Neural progenitor cell (in vitro differentiated cells): Measurements from ENCODE around the gene TEPSIN. TPM values are rescaled to one million over a fixed set of nuclear protein-coding genes. Genes with fewer than 3 reads are reported as not detected.

Source experiments
- DNase-seq: peaks from one replicate; pipeline ENCODE4 v3.0.0-alpha.2; 2016; ENCODE audit warnings: low spot score
- H2AFZ ChIP-seq: fragments of 200-600 bp; sonication (generic); replicated peaks from 2 replicates; pipeline ENCODE4 v1.6.1; 2016; ENCODE audit warnings: antibody characterized with exemption
- H3F3A ChIP-seq: fragments of 200-600 bp; sonication (generic); 2 replicates; pipeline ENCODE4 v1.6.1; 2016; ENCODE audit warnings: antibody characterized with exemption, low read depth
- H3K27ac ChIP-seq: fragments of 200-600 bp; sonication (generic); 2 replicates; pipeline ENCODE4 v1.5.1; 2016; ENCODE audit warnings: mild to moderate bottlenecking
- H3K27me3 ChIP-seq: fragments of 200-600 bp; sonication (generic); 2 replicates; pipeline ENCODE4 v1.6.1; 2016; ENCODE audit warnings: mild to moderate bottlenecking, moderate library complexity
- H3K36me3 ChIP-seq: fragments of 200-600 bp; sonication (generic); 2 replicates; pipeline ENCODE4 v1.5.1; 2016
- H3K4me1 ChIP-seq: fragments of 200-600 bp; sonication (generic); 2 replicates; pipeline ENCODE4 v1.6.1; 2016; ENCODE audit warnings: mixed run types
- H3K4me2 ChIP-seq: fragments of 200-600 bp; sonication (generic); 2 replicates; pipeline ENCODE4 v1.6.1; 2016
- H3K4me3 ChIP-seq: fragments of 200-600 bp; sonication (generic); 2 replicates; pipeline ENCODE4 v1.5.1; 2016
- H3K79me2 ChIP-seq: fragments of 200-600 bp; sonication (generic); 2 replicates; pipeline ENCODE4 v1.6.1; 2016; ENCODE audit warnings: low read depth
- H3K9ac ChIP-seq: fragments of 200-600 bp; sonication (generic); 2 replicates; pipeline ENCODE4 v1.6.1; 2016
- H3K9me3 ChIP-seq: fragments of 200-600 bp; sonication (generic); 2 replicates; pipeline ENCODE4 v1.5.1; 2016; ENCODE audit warnings: low read depth
- H4K20me1 ChIP-seq: fragments of 200-600 bp; sonication (generic); 2 replicates; pipeline ENCODE4 v1.6.1; 2016; ENCODE audit warnings: low read depth
- H3K27ac Mint-ChIP-seq: 3 replicates; pipeline ENCODE4 v1.8.0; 2021; ENCODE audit warnings: mixed read lengths
- H3K27me3 Mint-ChIP-seq: 2 replicates; pipeline ENCODE4 v1.8.0; 2022; ENCODE audit warnings: low read depth, mild to moderate bottlenecking, inconsistent platforms, moderate library complexity, mixed read lengths; ENCODE audit not compliant: insufficient read depth
- H3K36me3 Mint-ChIP-seq: 3 replicates; pipeline ENCODE4 v1.8.0; 2021; ENCODE audit warnings: mixed read lengths
- H3K4me1 Mint-ChIP-seq: 3 replicates; pipeline ENCODE4 v1.8.0; 2021; ENCODE audit warnings: mixed read lengths
- H3K4me3 Mint-ChIP-seq: 3 replicates; pipeline ENCODE4 v1.8.0; 2021; ENCODE audit warnings: mild to moderate bottlenecking, moderate library complexity, mixed read lengths
- H3K9me3 Mint-ChIP-seq: 3 replicates; pipeline ENCODE4 v1.8.0; 2020; ENCODE audit warnings: mixed read lengths
- CTCF ChIP-seq: fragments of 200-600 bp; sonication (generic); IDR thresholded peaks from 2 replicates; pipeline ENCODE4 v1.5.1; 2017; ENCODE audit warnings: antibody characterized with exemption, mild to moderate bottlenecking
- EZH2 ChIP-seq: fragments of 200-600 bp; sonication (generic); IDR thresholded peaks from 2 replicates; pipeline ENCODE4 v1.6.1; 2017; ENCODE audit warnings: antibody characterized with exemption, mild to moderate bottlenecking, moderate library complexity
- EZH2phosphoT487 ChIP-seq: fragments of 200-600 bp; sonication (generic); IDR thresholded peaks from 2 replicates; pipeline ENCODE4 v1.6.1; 2017; ENCODE audit warnings: antibody characterized with exemption
- total RNA-seq: library from RNA; depleted of rRNA; stranded (reverse); fragments of >200 nt; gene quantifications from 2 replicates; pipeline ENCODE4 v1.2.3, GENCODE V29; 2015; ENCODE audit warnings: low replicate concordance

Gene TEPSIN
- total RNA-seq, 1 donor from 2014 or later = 20.6 TPM

GRCh38 chr17:81182596-81182995, 56.3 kb downstream of the TEPSIN start:
- no peak overlapping the region for H3K9ac ChIP-seq
- no peak overlapping the region for H3K27ac ChIP-seq
- H3K27ac Mint-ChIP-seq = no peak overlapping the region
- H3K36me3 Mint-ChIP-seq = no peaks in the 10 kb centered on the region
- peaks cover 8% of the 10 kb centered on the region for H3K4me1 ChIP-seq
- no peaks in the 10 kb centered on the region for H3K9me3 ChIP-seq
- no peaks in the 10 kb centered on the region for H4K20me1 ChIP-seq
- no peak overlapping the region for H3K4me2 ChIP-seq
- H3K36me3 ChIP-seq = no peaks in the 10 kb centered on the region
- H3K79me2 ChIP-seq = no peaks in the 10 kb centered on the region
- no peak overlapping the region for H2AFZ ChIP-seq
- no peak for DNase-seq
- H3K4me3 Mint-ChIP-seq = no peak overlapping the region
- no peak overlapping the region for H3K4me3 ChIP-seq
- TF ChIP-seq EZH2phosphoT487 (no peak), CTCF (no peak), EZH2 (no peak)
- H3K27me3 ChIP-seq = no peaks in the 10 kb centered on the region
- no peaks in the 10 kb centered on the region for H3K4me1 Mint-ChIP-seq
- no peaks in the 10 kb centered on the region for H3K9me3 Mint-ChIP-seq
- peaks cover 7% of the 10 kb centered on the region for H3K27me3 Mint-ChIP-seq
- H3F3A ChIP-seq = peaks cover 5% of the 10 kb centered on the region

- no peaks in the 10 kb centered on the region for H3K36me3 ChIP-seq
- H3K9ac ChIP-seq = no peak overlapping the region
- Mint-ChIP-seq H3K4me1 (no peaks in the 10 kb centered on the region), H3K9me3 (no peaks in the 10 kb centered on the region), H3K27ac (no peak overlapping the region), H3K4me3 (no peak overlapping the region), H3K36me3 (no peaks in the 10 kb centered on the region), H3K27me3 (peaks cover 7% of the 10 kb centered on the region)
- no peak overlapping the region for H3K27ac ChIP-seq
- peaks cover 5% of the 10 kb centered on the region for H3F3A ChIP-seq
- no peak overlapping the region for H3K4me3 ChIP-seq
- no peak overlapping the region for H3K4me2 ChIP-seq
- H3K27me3 ChIP-seq = no peaks in the 10 kb centered on the region
- H2AFZ ChIP-seq = no peak overlapping the region
- TF ChIP-seq EZH2phosphoT487 (no peak), CTCF (no peak), EZH2 (no peak)
- H4K20me1 ChIP-seq = no peaks in the 10 kb centered on the region
- H3K9me3 ChIP-seq = no peaks in the 10 kb centered on the region
- no peak for DNase-seq
- H3K4me1 ChIP-seq = peaks cover 8% of the 10 kb centered on the region
- no peaks in the 10 kb centered on the region for H3K79me2 ChIP-seq
Observed at GRCh38 chr17:81181811-81182185, 57.1 kb downstream of the TEPSIN start.

GRCh38 chr17:81180836-81181810, 57.7 kb downstream of the TEPSIN start:
- Histone ChIP-seq H3K4me3 (no peak overlapping the region), H3K79me2 (no peaks in the 10 kb centered on the region), H3K36me3 (no peaks in the 10 kb centered on the region), H3K9me3 (no peaks in the 10 kb centered on the region), H3K4me2 (no peak overlapping the region), H3K9ac (no peak overlapping the region), H4K20me1 (no peaks in the 10 kb centered on the region), H3K27ac (no peak overlapping the region), H3K27me3 (no peaks in the 10 kb centered on the region), H3K4me1 (peaks cover 8% of the 10 kb centered on the region), H3F3A (peaks cover 5% of the 10 kb centered on the region), H2AFZ (no peak overlapping the region)
- H3K4me1 Mint-ChIP-seq = no peaks in the 10 kb centered on the region
- no peak overlapping the region for H3K27ac Mint-ChIP-seq
- no peak overlapping the region for H3K4me3 Mint-ChIP-seq
- peaks cover 2% of the 10 kb centered on the region for H3K9me3 Mint-ChIP-seq
- no peaks in the 10 kb centered on the region for H3K36me3 Mint-ChIP-seq
- H3K27me3 Mint-ChIP-seq = peaks cover 1% of the 10 kb centered on the region
- TF ChIP-seq CTCF = no peak
- DNase-seq = no peak
